HEK293T (cell line): ENCODE data around the gene SMURF1.

Experiments
- ARNT ChIP-seq: fragments of 450-650 bp; IDR thresholded peaks from 2 replicates; pipeline ENCODE4 v1.6.1; 2017; ENCODE audit warnings: mild to moderate bottlenecking
- BHLHE40 ChIP-seq: fragments of 450-650 bp; IDR thresholded peaks from 2 replicates; pipeline ENCODE4 v1.6.1; 2016; ENCODE audit warnings: mild to moderate bottlenecking, moderate library complexity, borderline replicate concordance
- ELF4 ChIP-seq: fragments of 450-650 bp; IDR thresholded peaks from 2 replicates; pipeline ENCODE4 v1.6.1; 2017; ENCODE audit warnings: antibody characterized with exemption
- FOXA1 ChIP-seq: fragments of 450-650 bp; IDR thresholded peaks from 2 replicates; pipeline ENCODE4 v1.6.1; 2016; ENCODE audit warnings: mild to moderate bottlenecking
- FOXK2 ChIP-seq: fragments of 450-650 bp; IDR thresholded peaks from 2 replicates; pipeline ENCODE4 v1.6.1; 2016; ENCODE audit warnings: mild to moderate bottlenecking
- FOXM1 ChIP-seq: fragments of 450-650 bp; IDR thresholded peaks from 2 replicates; pipeline ENCODE4 v1.6.1; 2017; ENCODE audit warnings: mild to moderate bottlenecking, borderline replicate concordance
- HDGF ChIP-seq: fragments of 450-650 bp; IDR thresholded peaks from 2 replicates; pipeline ENCODE4 v1.6.1; 2017; ENCODE audit warnings: antibody characterized with exemption, borderline replicate concordance
- NFRKB ChIP-seq: fragments of 450-650 bp; IDR thresholded peaks from 2 replicates; pipeline ENCODE4 v1.6.1; 2016; ENCODE audit warnings: mild to moderate bottlenecking, moderate library complexity
- SP1 ChIP-seq: fragments of 450-650 bp; IDR thresholded peaks from 2 replicates; pipeline ENCODE4 v1.6.1; 2017
- TARDBP ChIP-seq: fragments of 450-650 bp; IDR thresholded peaks from 2 replicates; pipeline ENCODE4 v1.6.1; 2016
- ZNF384 ChIP-seq: fragments of 450-650 bp; IDR thresholded peaks from 2 replicates; pipeline ENCODE4 v1.6.1; 2016
- TF ChIP-seq, protein P1 (sequence below): fragments of 450-650 bp; IDR thresholded peaks from 2 replicates; pipeline ENCODE4 v1.6.1; 2016

DNA sequence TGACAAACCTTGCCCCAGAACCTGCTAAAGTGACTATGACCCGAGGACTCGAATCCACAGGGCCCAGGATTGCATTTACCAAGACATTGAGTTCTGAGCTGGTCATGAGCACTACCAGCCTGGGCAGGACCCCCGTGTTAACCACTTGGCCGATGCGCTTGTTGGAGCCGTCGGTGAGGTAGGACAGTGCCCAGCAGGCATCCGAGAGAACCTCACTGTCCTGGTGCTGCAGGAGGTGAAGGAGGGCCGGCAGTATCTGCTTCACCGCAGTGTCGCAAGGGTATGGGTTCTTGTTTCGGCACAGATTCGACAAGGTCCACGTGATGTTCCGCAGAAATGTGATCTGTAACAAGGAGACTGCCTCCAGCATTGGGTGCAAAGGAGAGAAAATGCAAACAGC, 44.3 kb upstream of the SMURF1 start:
- TF ChIP-seq, protein P1, sequence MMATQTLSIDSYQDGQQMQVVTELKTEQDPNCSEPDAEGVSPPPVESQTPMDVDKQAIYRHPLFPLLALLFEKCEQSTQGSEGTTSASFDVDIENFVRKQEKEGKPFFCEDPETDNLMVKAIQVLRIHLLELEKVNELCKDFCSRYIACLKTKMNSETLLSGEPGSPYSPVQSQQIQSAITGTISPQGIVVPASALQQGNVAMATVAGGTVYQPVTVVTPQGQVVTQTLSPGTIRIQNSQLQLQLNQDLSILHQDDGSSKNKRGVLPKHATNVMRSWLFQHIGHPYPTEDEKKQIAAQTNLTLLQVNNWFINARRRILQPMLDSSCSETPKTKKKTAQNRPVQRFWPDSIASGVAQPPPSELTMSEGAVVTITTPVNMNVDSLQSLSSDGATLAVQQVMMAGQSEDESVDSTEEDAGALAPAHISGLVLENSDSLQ = no peak
- TF ChIP-seq SP1 (no peak), BHLHE40 (no peak), FOXA1 (no peak), FOXM1 (no peak), HDGF (no peak), ELF4 (no peak), ARNT (no peak), ZNF384 (no peak), TARDBP (no peak), NFRKB (no peak), FOXK2 (no peak)
